Measurements from ENCODE around the gene ROPN1L. TPM values are rescaled to one million over a fixed set of nuclear protein-coding genes. Genes with fewer than 3 reads are reported as not detected.

Gene ROPN1L
- total and polyA plus RNA-seq, 10 of the 15 experiments (the other 5 are each of a cell fraction or from before 2014, with no cell fraction given), result 0.07 to 0.38 (median 0.22) TPM; not detected in 6

- no peak for TF ChIP-seq SKIL (IDR thresholded peaks at IDR 0.05; ENCODE audit: low read depth, poor library complexity, severe bottlenecking)
- TF ChIP-seq TCF7 (IDR thresholded peaks at IDR 0.05; ENCODE audit: borderline replicate concordance), result no peak
- TF ChIP-seq KDM1A (IDR thresholded peaks at IDR 0.05; ENCODE audit: borderline replicate concordance), result no peak
- no peak for TF ChIP-seq EZH2 (IDR thresholded peaks at IDR 0.05; ENCODE audit: borderline replicate concordance, control insufficient read depth, low read depth, low read length)
- TF ChIP-seq POLR2AphosphoS5 (IDR thresholded peaks at IDR 0.05; ENCODE audit: low read length), result no peak
- TF ChIP-seq SRF (IDR thresholded peaks at IDR 0.05; ENCODE audit: low read depth in 2 of 2, low read length in 2 of 2), result no peak
- TF ChIP-seq FOXM1 (IDR thresholded peaks at IDR 0.05; ENCODE audit: low read depth, low read length), result no peak
These were observed 36.8 kb downstream of the ROPN1L start (continued) for GRCh38 chr5:10478436-10478835.

- Histone ChIP-seq H3K79me2 (ENCODE audit: control insufficient read depth, insufficient read depth, low read length) (no peaks in the 10 kb centered on the region), H3K4me1 (ENCODE audit: control insufficient read depth, insufficient read depth, low read length) (no peaks in the 10 kb centered on the region), H3K4me2 (ENCODE audit: control insufficient read depth, insufficient read depth) (no peak overlapping the region), H3K27me3 (replicated peaks in 1 of 2; ENCODE audit: control insufficient read depth in 2 of 2, insufficient read depth in 2 of 2, low read length in 1 of 2) (no peaks in the 10 kb centered on the region; a peak in 1 of 4 replicates), H3K36me3 (ENCODE audit: control insufficient read depth in 2 of 2, insufficient read depth in 2 of 2, low read length in 1 of 2) (no peaks in the 10 kb centered on the region), H3K27ac (ENCODE audit: control insufficient read depth, insufficient read depth) (no peak overlapping the region), H4K20me1 (ENCODE audit: control insufficient read depth, insufficient read depth) (no peaks in the 10 kb centered on the region), H3K9me3 (replicated peaks; ENCODE audit: control insufficient read depth, insufficient read depth, low read length) (no peaks in the 10 kb centered on the region), H2AFZ (ENCODE audit: control insufficient read depth, low read depth, low read length) (no peak overlapping the region), H3K9ac (ENCODE audit: control insufficient read depth, insufficient read depth, low read length) (no peak overlapping the region), H3K4me3 (no peak overlapping the region)
- ChIA-PET RAD21 (ENCODE audit: unreplicated experiment) (no interaction called here), POLR2A (no interaction called here), CTCF (no interaction called here), SMC1A (ENCODE audit: uncharacterized antibody, unreplicated experiment) (interaction anchor here (0.9 to 1.3 kb wide), 2 partner anchors 142 to 188 kb away, joined by 3 to 6 read pairs; no protein-coding TSS in a partner anchor)
- no TSS peak for BruUV-seq (replicated peaks)
- in situ Hi-C loops (cut with MboI), result no loop called here
- no peak for FAIRE-seq
- WGBS (ENCODE audit: insufficient coverage, insufficient replicate concordance, low lambda C conversion rate, missing lambda C conversion rate), result 40% methylated on average over 11 of the region's 11 CpGs
- intact Hi-C loops (cut with micrococcal nuclease; ENCODE audit: unreplicated experiment), result no loop called here
- no peak for ATAC-seq
- DNase-seq (ENCODE audit: low read depth, low spot score), result no peak
- TF ChIP-seq SUZ12 (IDR thresholded peaks at IDR 0.05; ENCODE audit: unreplicated experiment) (no peak), KAT2A (conservative IDR thresholded peaks at IDR 0.05; ENCODE audit: control insufficient read depth, low read depth, low read length) (no peak), CUX1 (IDR thresholded peaks at IDR 0.05; ENCODE audit: insufficient replicate concordance, low read depth, low read length) (no peak), CREB1 (IDR thresholded peaks at IDR 0.05; ENCODE audit: low read depth) (no peak), HDGF (IDR thresholded peaks at IDR 0.05) (no peak), TCF7 (IDR thresholded peaks at IDR 0.05; ENCODE audit: borderline replicate concordance) (no peak), SP1 (IDR thresholded peaks at IDR 0.05; ENCODE audit: low read depth, low read length) (no peak), RB1 (IDR thresholded peaks at IDR 0.05; ENCODE audit: borderline replicate concordance) (no peak), SMARCA5 (IDR thresholded peaks at IDR 0.05) (no peak), IRF3 (IDR thresholded peaks at IDR 0.05) (no peak)
These were observed 37.6 kb downstream of the ROPN1L start for GRCh38 chr5:10479154-10479721.

Measured in GM12878 (cell line).